ENCODE results near the gene PF4V1.

- no peak for TF ChIP-seq CTCF (IDR thresholded peaks at IDR 0.05; ENCODE audit: low read depth, low read length)
- no peak for TF ChIP-seq EZH2phosphoT487 (IDR thresholded peaks at IDR 0.05; ENCODE audit: low read depth)
Observed at GRCh38 chr4:73832651-73833237, 20.4 kb upstream of the PF4V1 start.
